ENCODE data around the gene S100A13.
A peak's percentile ranks its signal among the peaks of the same experiment; 100 is the strongest.
"Not testable (repeated sequence)": the region's sequence is repeated elsewhere in the genome, so short reads cannot be mapped to it uniquely, and the experiment has no call there.

S100A13 gene

DNA sequence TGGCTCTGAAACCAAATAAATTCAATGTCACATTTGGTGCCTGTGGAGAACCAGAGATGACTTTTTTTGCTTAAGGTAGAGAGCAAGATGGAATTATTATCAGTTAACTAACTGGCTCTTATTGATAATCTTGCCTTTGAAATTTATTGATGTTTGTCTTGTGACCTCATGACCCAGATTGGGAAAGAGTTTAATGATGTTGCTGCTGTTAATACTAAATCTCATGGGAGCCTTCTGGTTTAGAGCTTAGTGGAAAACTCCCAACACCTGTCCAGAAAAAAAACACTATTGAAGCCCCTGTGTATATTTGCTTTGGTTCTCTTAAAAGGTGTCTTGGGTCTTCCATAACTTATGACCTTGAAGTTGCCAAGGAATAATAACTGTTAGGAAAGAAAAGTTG is 16.5 kb upstream of the S100A13 start:
- no peak overlapping the region for H3K9ac ChIP-seq (ENCODE audit: low read length)
- H3K4me1 ChIP-seq (ENCODE audit: control insufficient read depth, insufficient read depth, low read length): peaks cover 2% of the 10 kb centered on the region
- H3K9me3 ChIP-seq (ENCODE audit: control insufficient read depth, low read length): no peaks in the 10 kb centered on the region
- H3K4me3 ChIP-seq (ENCODE audit: low read length): no peak overlapping the region
- H3K36me3 ChIP-seq (ENCODE audit: control insufficient read depth, insufficient read depth, low read length): peaks cover 8% of the 10 kb centered on the region
- no peaks in the 10 kb centered on the region for H3K27me3 ChIP-seq (ENCODE audit: control insufficient read depth, insufficient read depth, low read length)

DNA sequence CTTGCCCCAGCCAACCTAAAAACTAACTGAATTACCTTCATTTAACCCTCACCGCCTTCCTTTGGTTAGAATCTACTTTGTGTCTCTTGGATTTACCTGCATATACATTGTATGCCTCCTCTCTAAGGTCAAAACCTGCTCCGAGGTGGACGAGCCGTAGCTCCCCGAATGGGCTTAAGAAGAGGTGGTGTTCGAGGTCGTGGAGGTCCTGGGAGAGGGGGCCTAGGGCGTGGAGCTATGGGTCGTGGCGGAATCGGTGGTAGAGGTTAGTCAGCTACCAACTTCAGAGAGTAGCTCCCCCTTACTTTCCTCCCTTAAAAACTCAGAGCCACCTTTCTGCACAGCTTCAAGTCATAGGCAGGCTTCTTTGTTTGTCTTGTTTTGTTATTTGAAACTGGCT is 15.8 kb upstream of the S100A13 start:
- Histone ChIP-seq H3K9me3 (ENCODE audit: control insufficient read depth, low read length) (no peaks in the 10 kb centered on the region), H3K27me3 (ENCODE audit: control insufficient read depth, insufficient read depth, low read length) (no peaks in the 10 kb centered on the region), H3K4me1 (ENCODE audit: control insufficient read depth, insufficient read depth, low read length) (peaks cover 2% of the 10 kb centered on the region), H3K36me3 (ENCODE audit: control insufficient read depth, insufficient read depth, low read length) (peaks cover 8% of the 10 kb centered on the region), H3K4me3 (ENCODE audit: low read length) (no peak overlapping the region), H3K9ac (ENCODE audit: low read length) (no peak overlapping the region)

DNA sequence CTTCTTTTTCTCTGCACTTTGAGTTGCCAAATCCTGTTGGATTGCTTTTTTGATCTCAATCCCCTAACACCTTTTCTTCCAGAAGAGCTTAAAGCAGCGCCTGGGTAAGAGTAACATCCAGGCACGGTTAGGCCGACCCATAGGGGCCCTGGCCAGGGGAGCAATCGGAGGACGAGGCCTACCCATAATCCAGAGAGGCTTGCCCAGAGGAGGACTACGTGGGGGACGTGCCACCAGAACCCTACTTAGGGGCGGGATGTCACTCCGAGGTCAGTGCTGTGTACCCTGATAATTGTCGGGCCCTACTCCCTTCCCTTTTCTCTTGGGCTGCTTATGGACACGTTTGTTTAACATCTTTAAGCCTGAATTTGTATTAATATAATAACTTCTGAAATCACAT is 14.9 kb upstream of the S100A13 start:
- Histone ChIP-seq H3K4me1 (ENCODE audit: control insufficient read depth, insufficient read depth, low read length) (peaks cover 11% of the 10 kb centered on the region), H3K9ac (ENCODE audit: low read length) (no peak overlapping the region), H3K27me3 (ENCODE audit: control insufficient read depth, insufficient read depth, low read length) (no peaks in the 10 kb centered on the region), H3K36me3 (ENCODE audit: control insufficient read depth, insufficient read depth, low read length) (peaks cover 8% of the 10 kb centered on the region), H3K4me3 (ENCODE audit: low read length) (no peak overlapping the region), H3K9me3 (ENCODE audit: control insufficient read depth, low read length) (no peaks in the 10 kb centered on the region)

DNA sequence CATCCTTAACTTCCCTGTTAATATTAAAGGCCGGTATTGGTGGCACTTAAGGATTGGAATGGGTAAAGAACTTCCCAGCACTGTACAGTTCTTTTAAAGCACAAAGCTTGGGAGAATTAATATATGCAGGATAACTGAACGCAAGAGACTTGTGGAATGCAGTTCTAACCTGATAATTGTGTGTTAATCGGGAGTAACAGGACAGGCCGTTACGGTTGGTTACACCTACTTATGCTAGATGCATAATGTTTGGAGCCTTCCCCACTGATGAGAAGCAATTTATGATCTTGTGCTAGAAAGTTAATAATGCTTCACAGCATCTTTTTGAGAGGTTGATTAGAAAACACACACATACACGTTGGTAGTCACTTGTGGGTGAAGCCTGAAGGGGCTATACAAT is 13.6 kb upstream of the S100A13 start:
- Histone ChIP-seq H3K9ac (ENCODE audit: low read length) (no peak overlapping the region), H3K4me3 (ENCODE audit: low read length) (no peak overlapping the region), H3K4me1 (ENCODE audit: control insufficient read depth, insufficient read depth, low read length) (peaks cover 24% of the 10 kb centered on the region), H3K9me3 (ENCODE audit: control insufficient read depth, low read length) (no peaks in the 10 kb centered on the region), H3K36me3 (ENCODE audit: control insufficient read depth, insufficient read depth, low read length) (peaks cover 15% of the 10 kb centered on the region), H3K27me3 (ENCODE audit: control insufficient read depth, insufficient read depth, low read length) (no peaks in the 10 kb centered on the region)

DNA sequence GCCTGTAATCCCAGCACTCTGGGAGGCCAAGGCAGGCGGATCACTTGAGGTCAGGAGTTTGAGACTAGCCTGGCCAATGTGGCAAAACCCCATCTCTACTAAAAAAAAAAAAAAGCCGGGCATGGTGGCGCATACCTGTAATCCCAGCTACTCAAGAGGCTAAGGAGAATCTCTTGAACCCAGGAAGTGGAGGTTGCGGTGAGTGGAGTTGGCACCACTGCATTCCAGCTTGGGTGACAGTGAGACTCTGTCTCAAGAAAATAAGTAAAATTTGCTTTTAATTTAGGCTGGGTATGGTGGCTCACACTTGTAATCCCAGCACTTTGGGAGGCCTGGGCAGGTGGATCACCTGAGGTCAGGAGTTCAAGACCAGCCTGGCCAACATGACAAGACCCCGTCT is 12.9 kb upstream of the S100A13 start:
- H3K4me3 ChIP-seq (ENCODE audit: low read length); H3K9me3 ChIP-seq (ENCODE audit: control insufficient read depth, low read length); H3K9ac ChIP-seq (ENCODE audit: low read length); H3K27me3 ChIP-seq (ENCODE audit: control insufficient read depth, insufficient read depth, low read length): not testable (repeated sequence)
- Histone ChIP-seq H3K36me3 (ENCODE audit: control insufficient read depth, insufficient read depth, low read length) (peaks cover 11% of the 10 kb centered on the region), H3K4me1 (ENCODE audit: control insufficient read depth, insufficient read depth, low read length) (peaks cover 30% of the 10 kb centered on the region)

DNA sequence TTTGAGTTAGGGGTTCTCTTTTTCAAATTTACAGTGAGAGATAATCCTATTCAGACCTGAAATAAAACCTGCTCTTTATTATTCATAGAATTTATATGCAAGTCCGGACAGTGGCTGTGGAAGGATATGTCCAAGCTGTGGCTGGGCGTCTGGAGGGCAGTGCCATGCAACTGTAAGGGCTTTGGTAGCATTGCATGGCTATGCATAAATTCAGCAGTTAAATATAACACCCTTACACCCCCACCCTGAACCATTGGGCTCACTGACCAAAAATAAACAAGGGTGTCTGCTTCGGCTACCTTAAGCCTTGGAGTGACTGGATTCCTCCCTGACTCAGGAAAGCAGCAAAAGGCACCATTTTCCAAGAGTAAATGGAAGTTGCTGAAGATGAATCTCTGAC is 12.0 kb upstream of the S100A13 start:
- H3K4me3 ChIP-seq (ENCODE audit: low read length): no peak overlapping the region
- H3K36me3 ChIP-seq (ENCODE audit: control insufficient read depth, insufficient read depth, low read length): peaks cover 10% of the 10 kb centered on the region
- H3K9ac ChIP-seq (ENCODE audit: low read length): no peak overlapping the region
- H3K27me3 ChIP-seq (ENCODE audit: control insufficient read depth, insufficient read depth, low read length): no peaks in the 10 kb centered on the region
- peaks cover 30% of the 10 kb centered on the region for H3K4me1 ChIP-seq (ENCODE audit: control insufficient read depth, insufficient read depth, low read length)
- no peaks in the 10 kb centered on the region for H3K9me3 ChIP-seq (ENCODE audit: control insufficient read depth, low read length)

DNA sequence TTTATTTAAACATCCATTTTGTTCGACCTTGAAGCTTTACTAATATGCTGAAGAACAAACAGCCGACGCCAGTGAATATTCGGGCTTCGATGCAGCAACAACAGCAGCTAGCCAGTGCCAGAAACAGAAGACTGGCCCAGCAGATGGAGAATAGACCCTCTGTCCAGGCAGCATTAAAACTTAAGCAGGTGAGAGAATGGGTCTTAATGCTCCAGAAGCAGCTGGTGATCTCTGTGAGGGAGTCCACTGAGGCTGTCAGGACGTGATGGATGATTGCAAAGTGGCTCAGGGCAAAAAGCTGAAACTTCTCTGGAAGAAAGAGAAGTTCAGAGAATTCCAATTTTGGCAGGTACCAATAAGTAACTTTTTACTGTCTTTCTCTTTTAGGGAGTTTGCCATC is 11.0 kb upstream of the S100A13 start:
- Histone ChIP-seq H3K4me1 (ENCODE audit: control insufficient read depth, insufficient read depth, low read length) (peaks cover 32% of the 10 kb centered on the region), H3K27me3 (ENCODE audit: control insufficient read depth, insufficient read depth, low read length) (no peaks in the 10 kb centered on the region), H3K36me3 (ENCODE audit: control insufficient read depth, insufficient read depth, low read length) (peaks cover 10% of the 10 kb centered on the region), H3K4me3 (ENCODE audit: low read length) (no peak overlapping the region), H3K9ac (ENCODE audit: low read length) (no peak overlapping the region), H3K9me3 (ENCODE audit: control insufficient read depth, low read length) (no peaks in the 10 kb centered on the region)

DNA sequence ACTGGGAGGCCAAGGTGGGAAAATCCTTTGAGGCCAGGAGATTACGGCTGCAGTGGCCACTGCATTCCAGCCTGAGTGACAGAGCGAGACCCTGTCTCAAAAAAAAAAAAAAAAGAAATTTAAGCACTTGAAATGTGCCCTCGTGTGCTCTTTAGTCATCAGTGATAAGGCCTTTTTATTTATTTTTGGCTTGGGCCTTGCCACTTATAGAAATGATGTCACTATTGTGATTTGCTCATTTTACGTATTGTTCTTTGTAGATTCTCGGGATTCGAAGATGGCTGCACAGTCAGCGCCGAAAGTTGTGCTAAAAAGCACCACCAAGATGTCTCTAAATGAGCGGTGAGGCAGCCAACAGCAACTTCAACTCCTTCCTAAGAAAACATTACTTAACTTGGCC is 9.0 kb upstream of the S100A13 start:
- no peak overlapping the region for H3K4me3 ChIP-seq (ENCODE audit: low read length)
- no peaks in the 10 kb centered on the region for H3K27me3 ChIP-seq (ENCODE audit: control insufficient read depth, insufficient read depth, low read length)
- H3K36me3 ChIP-seq (ENCODE audit: control insufficient read depth, insufficient read depth, low read length): peaks cover 7% of the 10 kb centered on the region
- H3K4me1 ChIP-seq (ENCODE audit: control insufficient read depth, insufficient read depth, low read length): peaks cover 42% of the 10 kb centered on the region
- H3K9me3 ChIP-seq (ENCODE audit: control insufficient read depth, low read length): no peaks in the 10 kb centered on the region
- H3K9ac ChIP-seq (ENCODE audit: low read length): no peak overlapping the region

DNA sequence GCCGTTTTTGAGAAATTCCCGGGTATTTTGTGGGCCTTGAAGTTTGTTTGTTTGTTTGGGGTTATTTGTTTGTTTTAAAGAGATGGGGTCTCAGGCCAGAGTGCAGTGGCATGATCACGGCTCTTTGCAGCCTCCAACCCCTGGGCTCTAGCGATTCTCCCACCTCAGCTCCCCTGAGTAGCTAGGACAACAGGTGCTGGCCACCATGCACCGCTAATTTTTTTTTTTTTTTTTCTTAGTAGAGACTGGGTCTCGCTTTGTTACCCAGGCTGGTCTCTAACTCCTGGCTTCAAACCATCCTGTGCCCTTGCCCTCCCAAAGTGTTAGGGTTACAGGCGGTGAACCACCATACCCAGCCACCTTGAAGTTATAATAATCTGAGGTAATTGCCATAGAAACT is 8.6 kb upstream of the S100A13 start:
- Histone ChIP-seq H3K9me3 (ENCODE audit: control insufficient read depth, low read length) (no peaks in the 10 kb centered on the region), H3K4me1 (ENCODE audit: control insufficient read depth, insufficient read depth, low read length) (peaks cover 46% of the 10 kb centered on the region), H3K36me3 (ENCODE audit: control insufficient read depth, insufficient read depth, low read length) (peaks cover 7% of the 10 kb centered on the region), H3K9ac (ENCODE audit: low read length) (no peak overlapping the region), H3K4me3 (ENCODE audit: low read length) (no peak overlapping the region), H3K27me3 (ENCODE audit: control insufficient read depth, insufficient read depth, low read length) (no peaks in the 10 kb centered on the region)

DNA sequence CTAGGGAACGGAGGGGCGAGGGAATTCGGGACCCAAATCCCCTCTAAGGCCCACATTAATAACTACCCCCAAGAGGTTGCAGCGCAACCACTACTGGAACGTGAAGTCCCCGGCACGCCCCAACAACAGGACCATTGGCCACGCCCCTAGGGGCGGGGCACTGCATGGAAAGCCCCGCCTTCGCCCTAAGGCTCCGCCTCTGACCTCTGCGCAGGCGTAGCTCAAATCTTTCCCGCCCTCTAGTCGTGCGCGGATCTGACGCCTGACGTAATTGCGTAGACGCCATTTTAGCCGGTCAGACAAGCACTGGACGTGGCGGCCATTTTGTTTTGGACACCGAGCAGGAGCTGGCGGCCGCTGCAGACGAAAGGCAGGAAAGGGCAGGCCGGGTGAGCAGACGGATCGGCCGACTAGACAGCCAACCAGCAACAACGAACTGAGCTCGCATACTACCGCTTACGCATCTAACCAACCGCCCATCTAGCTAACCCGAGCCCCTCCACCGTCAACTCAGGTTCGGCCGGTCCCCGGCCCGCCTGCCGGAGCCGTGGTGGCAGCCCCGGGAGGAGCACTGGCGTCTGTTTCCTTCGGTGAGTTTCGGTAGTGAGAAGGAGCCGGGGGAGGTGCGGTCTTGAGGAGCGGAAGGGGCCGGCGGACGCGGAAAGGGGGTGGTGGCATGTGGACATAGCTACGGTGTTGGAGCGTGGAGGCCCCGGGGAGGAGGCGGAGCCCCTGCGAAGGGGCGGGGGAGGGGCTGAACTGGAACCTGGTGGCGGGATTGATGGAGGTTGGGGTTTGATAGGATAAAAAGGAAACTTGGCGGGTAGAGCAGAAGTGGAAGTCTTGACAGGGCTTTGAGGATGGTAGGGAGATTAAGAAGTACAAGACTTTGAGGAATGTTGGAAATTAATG is 6.7 kb upstream of the S100A13 start, which contains the start of gene CHTOP:
Gene CHTOP, plus strand, starts transcription at position 313 of the 912 bp plus-strand sequence. CDS start 2,523 bp downstream, outside the sequence.
- Histone ChIP-seq H3K9ac (ENCODE audit: low read length) (peak within 1 kb of the TSS; percentile 99), H3K36me3 (ENCODE audit: control insufficient read depth, insufficient read depth, low read length) (peaks cover 7% of the 10 kb centered on the region)

DNA sequence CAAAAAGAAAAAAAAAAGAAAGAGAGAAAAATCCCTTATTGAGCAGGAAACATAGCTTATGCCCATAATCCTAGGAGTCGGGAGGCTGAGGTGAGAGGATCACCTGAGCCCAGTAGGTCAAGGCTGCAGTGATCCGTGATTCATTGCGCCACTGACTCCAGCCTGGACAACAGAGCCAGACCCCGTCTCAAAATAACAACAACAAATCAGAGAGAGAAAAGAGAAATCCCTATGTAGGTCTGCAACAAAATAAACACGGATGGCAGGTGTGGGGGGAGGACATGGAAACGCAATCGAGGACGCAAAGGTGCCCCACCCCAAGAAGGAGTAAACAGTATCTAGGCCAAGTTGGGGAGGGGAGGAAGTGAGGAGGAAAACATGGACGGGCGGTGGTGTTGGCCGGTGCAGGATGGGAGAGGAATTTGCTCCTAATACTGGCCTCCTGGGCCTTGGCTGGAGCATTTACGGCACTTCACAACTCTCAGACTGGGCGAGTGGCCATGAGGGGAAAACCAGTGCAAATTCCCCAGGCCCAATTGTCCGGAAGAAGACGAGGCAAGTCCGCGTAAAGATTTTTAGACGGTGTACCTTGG is 6.0 kb upstream of the S100A13 start:
- no peaks in the 10 kb centered on the region for H3K27me3 ChIP-seq (ENCODE audit: control insufficient read depth, insufficient read depth, low read length)
- no peaks in the 10 kb centered on the region for H3K9me3 ChIP-seq (ENCODE audit: control insufficient read depth, low read length)
- H3K36me3 ChIP-seq (ENCODE audit: control insufficient read depth, insufficient read depth, low read length): peaks cover 7% of the 10 kb centered on the region
- H3K9ac ChIP-seq (ENCODE audit: low read length): peak overlapping the region; percentile 99
- peak overlapping the region; percentile 50 for H3K4me3 ChIP-seq (ENCODE audit: low read length)
- H3K4me1 ChIP-seq (ENCODE audit: control insufficient read depth, insufficient read depth, low read length): peaks cover 46% of the 10 kb centered on the region

More for the DNA sequence above, 6.7 kb upstream of the S100A13 start, which contains the start of gene CHTOP:
- H3K4me3 ChIP-seq (ENCODE audit: low read length): peak within 1 kb of the TSS; percentile 91
- H3K9me3 ChIP-seq (ENCODE audit: control insufficient read depth, low read length): no peaks in the 10 kb centered on the region
- no peaks in the 10 kb centered on the region for H3K27me3 ChIP-seq (ENCODE audit: control insufficient read depth, insufficient read depth, low read length)
- H3K4me1 ChIP-seq (ENCODE audit: control insufficient read depth, insufficient read depth, low read length): peaks cover 47% of the 10 kb centered on the region
